ENCODE results near the gene ACMSD. TPM values are rescaled to one million over a fixed set of nuclear protein-coding genes. Genes with fewer than 3 reads are reported as not detected.
"Not testable (repeated sequence)": the region's sequence is repeated elsewhere in the genome, so short reads cannot be mapped to it uniquely, and the experiment has no call there.

Gene ACMSD
- total RNA-seq, 1 donor from 2014 or later, result not detected

- no peak for TF ChIP-seq CTCF (IDR thresholded peaks at IDR 0.05)
- ATAC-seq (no peak), DNase-seq (no peak)
- H3K4me3 ChIP-seq, result no peak overlapping the region
- H3K9me3 ChIP-seq, result no peaks in the 10 kb centered on the region
- intact Hi-C loops (cut with DNase I), result no loop called here
- no peaks in the 10 kb centered on the region for H3K27me3 ChIP-seq (ENCODE audit: low read depth)
- no peaks in the 10 kb centered on the region for H3K36me3 ChIP-seq
- no peak overlapping the region for H3K27ac ChIP-seq
- H3K4me1 ChIP-seq, result no peaks in the 10 kb centered on the region
Measured at GRCh38 chr2:134796373-134796772, 42.0 kb upstream of the ACMSD start.

- no peaks in the 10 kb centered on the region for H3K4me1 ChIP-seq
- no peak for TF ChIP-seq CTCF (IDR thresholded peaks at IDR 0.05)
- no peak overlapping the region for H3K4me3 ChIP-seq
- ATAC-seq, result no peak
- no peak for DNase-seq
- no peaks in the 10 kb centered on the region for H3K27me3 ChIP-seq (ENCODE audit: low read depth)
- no peak overlapping the region for H3K27ac ChIP-seq
- H3K9me3 ChIP-seq, result no peaks in the 10 kb centered on the region
- H3K36me3 ChIP-seq, result no peaks in the 10 kb centered on the region
- intact Hi-C loops (cut with DNase I), result no loop called here
Measured at GRCh38 chr2:134799936-134800335, 38.5 kb upstream of the ACMSD start.

- no peaks in the 10 kb centered on the region for H3K4me1 ChIP-seq
- intact Hi-C loops (cut with DNase I), result no loop called here
- no peak overlapping the region for H3K4me3 ChIP-seq
- H3K27me3 ChIP-seq (ENCODE audit: low read depth), result no peaks in the 10 kb centered on the region
- DNase-seq (no peak), ATAC-seq (no peak)
- no peaks in the 10 kb centered on the region for H3K36me3 ChIP-seq
- H3K9me3 ChIP-seq, result no peaks in the 10 kb centered on the region
- H3K27ac ChIP-seq, result no peak overlapping the region
- no peak for TF ChIP-seq CTCF (IDR thresholded peaks at IDR 0.05)
Measured at GRCh38 chr2:134800341-134800740, 38.1 kb upstream of the ACMSD start.

GRCh38 chr2:134803609-134804405 is 34.6 kb upstream of the ACMSD start:
- H3K4me3 ChIP-seq; H3K27ac ChIP-seq; intact Hi-C loops (cut with DNase I); H3K4me1 ChIP-seq; ATAC-seq; H3K36me3 ChIP-seq; H3K27me3 ChIP-seq (ENCODE audit: low read depth); DNase-seq; H3K9me3 ChIP-seq: not testable (repeated sequence)

GRCh38 chr2:134815741-134816140 is 22.7 kb upstream of the ACMSD start:
- ATAC-seq (no peak), DNase-seq (no peak)
- TF ChIP-seq CTCF (IDR thresholded peaks at IDR 0.05), result no peak
- Histone ChIP-seq H3K9me3 (peaks cover 16% of the 10 kb centered on the region), H3K36me3 (no peaks in the 10 kb centered on the region), H3K4me1 (no peaks in the 10 kb centered on the region), H3K27ac (no peak overlapping the region), H3K4me3 (no peak overlapping the region), H3K27me3 (ENCODE audit: low read depth) (no peaks in the 10 kb centered on the region)
- intact Hi-C loops (cut with DNase I), result no loop called here

- intact Hi-C loops (cut with DNase I), result no loop called here
- ATAC-seq, result peak; percentile 90 to 96
Measured at GRCh38 chr2:134818321-134818720, 20.1 kb upstream of the ACMSD start.

More at GRCh38 chr2:134818321-134818720, 20.1 kb upstream of the ACMSD start:
- Histone ChIP-seq H3K4me1 (no peaks in the 10 kb centered on the region), H3K27ac (no peak overlapping the region), H3K9me3 (no peaks in the 10 kb centered on the region), H3K27me3 (ENCODE audit: low read depth) (no peaks in the 10 kb centered on the region), H3K36me3 (no peaks in the 10 kb centered on the region), H3K4me3 (no peak overlapping the region)
- no peak for TF ChIP-seq CTCF (IDR thresholded peaks at IDR 0.05)
- DNase-seq, result no peak

Measured in lower lobe of right lung (tissue), 2 donors.